ENCODE data around the gene UBASH3A. TPM values are rescaled to one million over a fixed set of nuclear protein-coding genes. Genes with fewer than 3 reads are reported as not detected.

The UBASH3A gene
- total RNA-seq, 1 donor from 2014 or later = not detected

DNA sequence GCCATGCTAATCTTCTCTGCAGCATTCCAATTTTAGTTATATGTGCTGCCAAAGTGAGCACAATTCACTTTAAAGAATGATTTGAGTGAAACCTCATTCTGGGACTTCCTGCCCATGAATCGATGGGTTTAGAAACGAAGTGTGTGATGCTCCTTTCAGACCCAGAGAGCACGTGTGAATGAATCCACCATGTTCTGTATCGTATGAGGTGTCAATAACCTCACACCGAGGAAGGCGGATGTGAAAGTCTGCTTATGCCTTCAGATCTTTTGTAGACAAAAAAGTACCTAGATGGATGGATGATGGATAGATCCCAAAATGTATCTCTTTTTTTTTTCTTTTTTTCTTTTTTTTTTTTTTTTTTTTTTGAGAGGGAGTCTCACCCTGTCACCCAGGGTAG lies 13.8 kb downstream of the UBASH3A start:
- Histone ChIP-seq H3K9me3 (replicated peaks) (peaks cover 22% of the 10 kb centered on the region), H3K27me3 (ENCODE audit: low read depth) (peaks cover 93% of the 10 kb centered on the region), H3K36me3 (no peaks in the 10 kb centered on the region), H3K4me1 (no peaks in the 10 kb centered on the region), H3K4me3 (no peak overlapping the region), H3K27ac (replicated peaks) (no peak overlapping the region)
- DNase-seq = no peak
- intact Hi-C loops (cut with micrococcal nuclease) = no loop called here
- TF ChIP-seq, protein P1, sequence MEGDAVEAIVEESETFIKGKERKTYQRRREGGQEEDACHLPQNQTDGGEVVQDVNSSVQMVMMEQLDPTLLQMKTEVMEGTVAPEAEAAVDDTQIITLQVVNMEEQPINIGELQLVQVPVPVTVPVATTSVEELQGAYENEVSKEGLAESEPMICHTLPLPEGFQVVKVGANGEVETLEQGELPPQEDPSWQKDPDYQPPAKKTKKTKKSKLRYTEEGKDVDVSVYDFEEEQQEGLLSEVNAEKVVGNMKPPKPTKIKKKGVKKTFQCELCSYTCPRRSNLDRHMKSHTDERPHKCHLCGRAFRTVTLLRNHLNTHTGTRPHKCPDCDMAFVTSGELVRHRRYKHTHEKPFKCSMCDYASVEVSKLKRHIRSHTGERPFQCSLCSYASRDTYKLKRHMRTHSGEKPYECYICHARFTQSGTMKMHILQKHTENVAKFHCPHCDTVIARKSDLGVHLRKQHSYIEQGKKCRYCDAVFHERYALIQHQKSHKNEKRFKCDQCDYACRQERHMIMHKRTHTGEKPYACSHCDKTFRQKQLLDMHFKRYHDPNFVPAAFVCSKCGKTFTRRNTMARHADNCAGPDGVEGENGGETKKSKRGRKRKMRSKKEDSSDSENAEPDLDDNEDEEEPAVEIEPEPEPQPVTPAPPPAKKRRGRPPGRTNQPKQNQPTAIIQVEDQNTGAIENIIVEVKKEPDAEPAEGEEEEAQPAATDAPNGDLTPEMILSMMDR (IDR thresholded peaks at IDR 0.05; ENCODE audit: borderline replicate concordance) = no peak

- peaks cover 22% of the 10 kb centered on the region for H3K9me3 ChIP-seq (replicated peaks)
- intact Hi-C loops (cut with micrococcal nuclease) = no loop called here
- H3K4me1 ChIP-seq = no peaks in the 10 kb centered on the region
- H3K36me3 ChIP-seq = no peaks in the 10 kb centered on the region
- no peak for DNase-seq
- H3K27ac ChIP-seq (replicated peaks) = no peak overlapping the region
- TF ChIP-seq, protein P1 (IDR thresholded peaks at IDR 0.05; ENCODE audit: borderline replicate concordance) = no peak
- peaks cover 91% of the 10 kb centered on the region for H3K27me3 ChIP-seq (ENCODE audit: low read depth)
- H3K4me3 ChIP-seq = no peak overlapping the region
Observed at GRCh38 chr21:42418886-42419285, 15.2 kb downstream of the UBASH3A start.

DNA sequence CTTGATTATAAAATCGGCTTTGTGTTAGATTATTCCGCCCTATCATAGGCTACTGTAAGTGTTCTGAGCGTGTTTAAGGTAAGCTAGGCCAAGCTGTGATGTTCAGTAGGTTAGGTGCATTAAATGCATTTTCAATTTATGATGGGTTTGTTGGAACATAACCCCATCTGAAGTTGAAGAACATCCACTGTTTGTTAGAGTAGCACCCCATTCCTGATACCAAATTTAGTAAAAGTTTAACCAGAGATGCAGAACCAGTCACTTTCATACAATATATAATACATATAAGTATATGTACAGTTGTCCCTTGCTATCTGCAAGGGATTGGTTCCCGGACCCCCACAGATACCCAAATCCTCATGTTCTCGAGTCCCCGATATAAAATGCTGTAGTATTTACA lies 16.1 kb downstream of the UBASH3A start:
- Histone ChIP-seq H3K27ac (replicated peaks) (no peak overlapping the region), H3K36me3 (no peaks in the 10 kb centered on the region), H3K4me1 (no peaks in the 10 kb centered on the region), H3K4me3 (no peak overlapping the region), H3K27me3 (ENCODE audit: low read depth) (peaks cover 91% of the 10 kb centered on the region), H3K9me3 (replicated peaks) (peaks cover 22% of the 10 kb centered on the region)
- TF ChIP-seq, protein P1 (IDR thresholded peaks at IDR 0.05; ENCODE audit: borderline replicate concordance) = no peak
- no peak for DNase-seq
- intact Hi-C loops (cut with micrococcal nuclease) = no loop called here

- Histone ChIP-seq H3K27me3 (ENCODE audit: low read depth) (peaks cover 84% of the 10 kb centered on the region), H3K4me1 (no peaks in the 10 kb centered on the region), H3K36me3 (no peaks in the 10 kb centered on the region), H3K9me3 (replicated peaks) (peaks cover 22% of the 10 kb centered on the region), H3K27ac (replicated peaks) (no peak overlapping the region), H3K4me3 (no peak overlapping the region)
- DNase-seq = no peak
- TF ChIP-seq, protein P1 (IDR thresholded peaks at IDR 0.05; ENCODE audit: borderline replicate concordance) = no peak
- intact Hi-C loops (cut with micrococcal nuclease) = no loop called here
Observed at GRCh38 chr21:42421018-42421793, 17.5 kb downstream of the UBASH3A start.

GRCh38 chr21:42423197-42423675 lies 19.5 kb downstream of the UBASH3A start:
- intact Hi-C loops (cut with micrococcal nuclease) = no loop called here
- TF ChIP-seq, protein P1 (IDR thresholded peaks at IDR 0.05; ENCODE audit: borderline replicate concordance) = no peak
- Histone ChIP-seq H3K36me3 (no peaks in the 10 kb centered on the region), H3K9me3 (replicated peaks) (peaks cover 22% of the 10 kb centered on the region), H3K4me1 (no peaks in the 10 kb centered on the region), H3K27me3 (ENCODE audit: low read depth) (peaks cover 89% of the 10 kb centered on the region), H3K27ac (replicated peaks) (no peak overlapping the region), H3K4me3 (no peak overlapping the region)
- no peak for DNase-seq

Data from left ventricle myocardium inferior (tissue), 1 donor.